Measurements from ENCODE around the gene RYR1.

Gene RYR1

DNA sequence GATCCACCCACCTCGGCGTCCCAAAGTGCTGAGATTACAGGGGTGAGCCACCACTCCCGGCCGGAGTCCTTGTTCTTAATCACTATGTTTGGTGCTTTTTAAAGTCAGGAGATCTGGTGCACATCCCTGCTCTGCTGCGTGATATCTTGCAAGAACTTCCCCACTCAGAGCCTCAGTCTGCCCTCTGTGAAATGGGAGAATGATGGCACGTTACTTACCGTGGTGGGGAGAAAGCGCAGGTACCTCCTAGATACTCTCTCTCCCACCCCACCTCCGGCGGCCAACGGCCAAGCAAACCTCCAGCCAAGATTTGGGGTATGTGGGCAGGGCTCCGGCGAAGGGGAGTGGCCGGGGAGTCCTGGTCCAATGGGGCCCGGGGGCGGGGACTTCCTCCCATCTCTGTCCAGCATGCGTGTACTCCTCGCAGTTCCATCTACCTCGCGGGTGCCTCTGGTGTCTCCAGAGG lies at the start of gene RYR1:
Gene RYR1 (plus strand): TSS at position 424 of the 466 bp plus-strand sequence. CDS start 139 bp downstream, outside the sequence.
- peak; percentile 13 for DNase-seq

DNA sequence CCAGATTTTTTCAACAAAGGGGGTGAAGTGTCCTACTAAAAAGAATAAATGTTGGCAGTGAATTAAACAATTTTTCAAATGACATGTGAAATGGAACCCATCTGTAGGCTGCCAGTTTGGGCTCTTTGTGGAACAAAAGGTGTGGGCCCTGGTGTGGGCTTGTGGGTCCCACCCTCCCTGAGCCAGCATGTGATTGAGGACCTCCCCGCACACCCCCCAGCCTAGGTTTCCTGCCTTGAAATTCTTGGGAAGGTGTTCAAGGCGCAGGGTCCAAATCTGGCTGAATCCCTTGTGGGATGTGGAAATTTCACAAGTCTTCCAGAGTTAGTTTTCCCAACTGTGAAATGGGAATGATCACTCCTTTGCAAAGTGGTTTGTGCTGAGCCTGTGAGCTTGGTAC lies 49.7 kb upstream of the RYR1 start:
- DNase-seq: no peak

- no peak for DNase-seq
Observed at GRCh38 chr19:38384209-38385027, 49.1 kb upstream of the RYR1 start.

- DNase-seq: no peak
Observed at GRCh38 chr19:38385057-38385803, 48.3 kb upstream of the RYR1 start.

- DNase-seq: no peak
Observed at GRCh38 chr19:38385804-38386257, 47.7 kb upstream of the RYR1 start.

DNA sequence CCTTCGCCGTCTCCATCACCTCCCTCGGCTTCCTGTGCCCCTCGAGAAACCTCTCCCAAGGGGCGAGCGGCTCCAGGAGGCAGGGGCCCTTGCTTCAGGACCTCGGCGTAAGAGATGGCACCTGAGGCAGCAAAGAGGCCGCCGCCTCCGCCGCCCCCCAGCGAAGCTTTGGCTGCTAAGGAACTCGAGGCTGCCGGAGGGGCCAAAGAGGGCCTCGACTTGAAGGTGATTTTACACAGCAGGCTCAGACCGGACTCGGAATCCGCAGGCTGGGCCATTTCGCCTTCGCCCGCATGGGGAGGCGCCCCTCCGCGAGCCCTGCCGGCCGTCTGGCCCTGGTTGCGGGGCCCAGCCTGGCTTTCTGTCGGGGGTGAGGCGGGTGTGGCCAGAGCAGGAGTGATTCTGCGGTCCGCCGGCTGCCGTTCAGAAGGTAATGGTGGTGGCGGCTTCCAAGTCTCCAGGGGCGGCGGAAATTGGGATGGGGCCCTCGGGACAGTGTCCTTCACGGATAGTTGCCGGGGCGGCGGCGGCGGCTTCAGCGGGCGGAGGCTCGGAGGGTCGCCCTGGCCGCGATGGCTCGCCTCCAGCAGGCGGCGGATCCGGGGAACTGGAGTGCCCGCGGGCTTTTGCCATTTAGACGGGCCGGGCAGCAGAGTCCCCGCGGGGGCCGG lies 47.1 kb upstream of the RYR1 start:
- DNase-seq: no peak

DNA sequence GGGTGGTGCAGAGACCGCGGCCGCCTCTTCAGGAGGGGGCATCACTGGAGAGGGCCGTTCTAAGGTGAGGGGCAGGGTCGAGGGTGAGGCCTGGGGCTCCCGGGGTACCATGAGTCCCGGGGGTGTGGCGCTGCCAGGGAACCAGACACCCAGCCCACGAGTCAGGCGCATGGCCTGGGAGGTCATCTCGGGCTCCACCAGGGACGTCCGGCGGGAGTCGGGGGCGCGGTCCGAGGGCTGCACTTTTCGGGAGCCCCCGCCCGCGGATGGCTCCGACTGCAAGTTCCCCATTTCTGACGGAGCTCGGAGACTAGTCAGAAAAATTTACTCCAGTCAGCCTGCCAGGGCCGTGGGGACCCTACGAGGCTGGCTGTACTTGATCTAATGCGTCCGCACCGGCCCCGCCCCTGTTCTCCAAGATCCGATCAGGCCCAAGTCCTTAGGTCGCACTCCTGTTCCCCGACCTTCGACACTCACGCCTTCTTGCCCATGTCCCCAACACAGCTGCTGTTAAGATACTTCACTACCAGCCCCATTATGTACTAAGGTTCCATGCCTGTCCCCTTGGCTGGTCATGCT lies 46.4 kb upstream of the RYR1 start:
- no peak for DNase-seq

GRCh38 chr19:38387550-38388348 lies 45.7 kb upstream of the RYR1 start, which contains the start of gene GGN:
TSS of gene GGN (minus strand) at chr19:38388034. CDS start at chr19:38387261, 773 bp downstream.
- peak; percentile 61 for DNase-seq

- no peak for DNase-seq
Observed at GRCh38 chr19:38388349-38389100, 45.0 kb upstream of the RYR1 start, which contains the start of gene SPRED3. TSS of gene SPRED3 (plus strand) at chr19:38388697. CDS start at chr19:38390303, 1,606 bp downstream.

DNA sequence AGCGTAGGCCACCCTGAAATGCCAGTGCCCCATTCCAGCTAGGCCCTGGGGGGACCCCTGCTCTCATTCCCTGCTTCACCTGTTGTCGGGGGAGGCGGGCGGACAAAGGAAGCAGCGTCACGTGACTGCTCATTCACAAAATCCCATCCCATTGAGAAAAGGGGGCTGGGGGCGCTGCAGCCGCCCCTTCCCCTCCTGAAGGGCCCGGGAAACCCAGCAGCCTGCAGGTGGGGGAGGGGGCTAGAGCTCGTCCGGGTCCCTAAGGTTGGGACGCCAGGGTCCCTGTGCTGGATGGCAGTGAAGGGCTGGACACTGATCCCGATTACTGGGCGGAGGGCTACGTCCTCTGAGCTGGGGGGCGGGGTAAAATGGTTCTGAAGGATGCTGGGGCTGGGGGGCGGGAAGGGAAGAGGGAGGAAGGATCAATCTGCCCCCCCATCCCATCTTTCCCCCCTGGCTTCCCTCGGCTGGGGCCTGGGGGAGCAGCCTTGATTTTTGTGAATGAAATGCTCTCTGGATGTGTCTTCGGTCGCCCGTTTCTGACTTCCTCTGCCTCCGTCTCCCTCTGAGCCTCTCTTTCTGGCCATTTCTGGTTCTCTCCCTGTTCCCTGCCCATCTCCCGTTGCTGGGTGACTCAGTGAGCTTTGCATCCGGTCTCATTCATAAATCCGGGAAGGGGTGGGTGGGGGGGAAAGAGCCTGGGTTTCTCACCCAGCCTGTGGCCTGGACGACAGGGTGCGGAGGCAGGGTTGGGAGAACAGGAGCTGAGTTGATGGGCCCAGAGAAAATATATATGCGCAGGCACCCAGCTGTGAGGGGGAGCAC lies 44.2 kb upstream of the RYR1 start:
- no peak for DNase-seq

- no peak for DNase-seq
Observed at GRCh38 chr19:38389957-38390924, 43.2 kb upstream of the RYR1 start.

DNA sequence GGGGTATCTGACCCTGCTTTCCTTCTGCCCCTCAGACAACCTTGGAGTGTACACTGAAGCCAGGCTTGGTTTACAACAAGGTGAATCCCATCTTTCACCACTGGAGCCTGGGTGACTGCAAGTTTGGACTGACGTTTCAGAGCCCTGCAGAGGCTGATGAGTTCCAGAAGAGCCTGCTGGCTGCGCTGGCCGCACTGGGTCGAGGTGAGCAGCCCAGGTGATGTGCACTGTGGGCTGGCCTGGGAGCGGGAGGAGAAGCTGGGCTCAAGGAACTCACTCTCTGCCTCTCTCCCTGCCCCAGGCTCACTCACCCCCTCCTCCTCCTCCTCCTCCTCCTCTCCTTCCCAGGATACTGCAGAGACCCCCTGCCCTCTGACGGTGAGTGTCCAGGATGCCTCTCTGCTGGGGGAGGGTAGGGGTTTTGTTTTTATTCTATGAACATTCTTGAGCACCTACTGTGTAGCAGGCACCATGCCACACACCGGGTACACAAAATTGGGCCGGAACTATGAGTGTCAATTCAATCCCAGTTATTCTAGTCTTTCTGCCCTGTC lies 41.5 kb upstream of the RYR1 start:
- DNase-seq: no peak

- DNase-seq: no peak
Observed at GRCh38 chr19:38392707-38393308, 40.7 kb upstream of the RYR1 start.

GRCh38 chr19:38394488-38394887 lies 39.0 kb upstream of the RYR1 start:
- peak; percentile 41 for DNase-seq

DNA sequence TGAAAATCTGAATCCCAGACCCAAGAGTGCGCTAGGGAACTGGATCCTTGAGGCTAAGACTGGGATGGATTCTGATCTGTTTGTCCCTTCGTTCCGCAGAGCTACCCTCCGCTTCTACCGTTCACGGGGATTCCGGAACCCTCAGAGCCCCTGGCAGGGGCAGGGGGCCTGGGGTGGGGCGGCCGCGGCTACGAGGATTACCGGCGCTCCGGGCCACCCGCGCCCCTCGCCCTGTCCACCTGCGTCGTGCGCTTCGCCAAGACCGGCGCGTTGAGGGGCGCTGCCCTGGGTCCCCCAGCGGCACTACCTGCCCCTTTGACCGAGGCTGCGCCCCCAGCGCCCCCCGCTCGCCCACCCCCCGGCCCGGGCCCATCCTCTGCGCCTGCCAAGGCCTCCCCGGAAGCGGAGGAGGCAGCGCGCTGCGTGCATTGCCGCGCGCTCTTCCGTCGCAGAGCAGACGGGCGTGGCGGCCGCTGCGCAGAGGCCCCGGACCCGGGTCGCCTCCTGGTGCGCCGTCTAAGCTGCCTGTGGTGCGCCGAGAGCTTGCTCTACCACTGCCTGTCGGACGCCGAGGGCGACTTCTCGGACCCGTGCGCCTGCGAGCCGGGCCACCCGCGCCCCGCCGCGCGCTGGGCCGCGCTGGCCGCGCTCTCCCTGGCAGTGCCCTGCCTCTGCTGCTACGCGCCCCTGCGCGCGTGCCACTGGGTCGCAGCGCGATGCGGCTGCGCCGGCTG lies 37.9 kb upstream of the RYR1 start:
- peak; percentile 24 for DNase-seq

- DNase-seq: no peak
Observed at GRCh38 chr19:38399081-38399480, 34.4 kb upstream of the RYR1 start.

DNA sequence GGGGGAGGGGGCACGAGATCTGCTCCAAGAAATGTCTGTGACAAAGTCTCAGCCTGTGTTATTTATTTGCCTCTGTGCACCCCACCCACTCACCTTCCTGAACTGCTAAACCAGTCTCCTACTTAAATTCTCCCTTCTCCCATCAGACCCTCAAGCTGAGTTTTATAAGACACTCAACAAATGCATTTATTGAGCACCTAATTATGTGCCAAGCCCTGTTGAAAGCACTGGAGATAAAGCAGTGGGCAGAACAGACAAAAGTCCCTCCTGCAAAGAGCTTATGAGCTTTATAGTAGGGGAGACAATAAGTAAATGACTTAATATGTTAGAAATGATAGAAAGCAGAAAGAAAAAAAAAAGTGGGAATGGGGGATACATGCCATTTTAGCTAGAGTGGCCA lies 34.0 kb upstream of the RYR1 start:
- no peak for DNase-seq
